GM12874 (cell line): ENCODE results near the gene ANKRD34C.

Experiments
- CTCF ChIP-seq: IDR thresholded peaks from 2 replicates; pipeline ENCODE4 v1.5.1; 2011; ENCODE audit warnings: low read depth, mild to moderate bottlenecking, control low read depth, low read length, moderate library complexity; ENCODE audit not compliant: insufficient read depth

ANKRD34C gene

GRCh38 chr15:79296583-79296982 lies 14.1 kb downstream of the ANKRD34C start:
- TF ChIP-seq CTCF: peak; percentile 31; the same call in 1 of the 2 replicates

- TF ChIP-seq CTCF: no peak
Observed at GRCh38 chr15:79299126-79299840, 16.8 kb downstream of the ANKRD34C start.

- TF ChIP-seq CTCF: no peak
Observed at GRCh38 chr15:79299841-79300235, 17.3 kb downstream of the ANKRD34C start.

GRCh38 chr15:79307251-79307650 lies 24.7 kb downstream of the ANKRD34C start:
- TF ChIP-seq CTCF: no peak

- TF ChIP-seq CTCF: no peak
Observed at GRCh38 chr15:79308874-79309273, 26.4 kb downstream of the ANKRD34C start.

GRCh38 chr15:79310612-79310984 lies 28.1 kb downstream of the ANKRD34C start:
- TF ChIP-seq CTCF: no peak

GRCh38 chr15:79310985-79311900 lies 28.7 kb downstream of the ANKRD34C start, which contains the start of gene TMED3:
TSS of gene TMED3 (plus strand) at chr15:79311112. CDS start at chr15:79311250, 138 bp downstream.
- peak; percentile 56 for TF ChIP-seq CTCF
